SK-N-SH treated with all-trans-retinoic acid at 6 μM for 48 hours (cell line): ENCODE data around the gene COA8.

Experiments
- ATAC-seq: fragments of 200-7000 bp; cut with Tn5 transposase; 3 replicates; pipeline ENCODE4 v1.9.1; 2020; ENCODE audit warnings: mild to moderate bottlenecking, moderate library complexity
- BACH2 ChIP-seq: fragments of 250-450 bp; sonication (Bioruptor Pico); IDR thresholded peaks from 2 replicates; pipeline ENCODE4 v1.9.0; 2021; ENCODE audit warnings: mild to moderate bottlenecking, borderline replicate concordance
- ESRRG ChIP-seq: fragments of 250-450 bp; sonication (Bioruptor Pico); IDR thresholded peaks from 2 replicates; pipeline ENCODE4 v1.6.1; 2021; ENCODE audit warnings: mild to moderate bottlenecking
- GLIS3 ChIP-seq: fragments of 250-450 bp; sonication (Bioruptor Pico); IDR thresholded peaks from 2 replicates; pipeline ENCODE4 v1.5.0; 2020; ENCODE audit warnings: mild to moderate bottlenecking, moderate library complexity
- ISL1 ChIP-seq: fragments of 250-450 bp; sonication (Bioruptor Pico); IDR thresholded peaks from 2 replicates; pipeline ENCODE4 v2.1.2; 2022; ENCODE audit warnings: mild to moderate bottlenecking, moderate library complexity
- OSR1 ChIP-seq: fragments of 250-450 bp; sonication (Bioruptor Pico); IDR thresholded peaks from 2 replicates; pipeline ENCODE4 v1.8.0; 2022; ENCODE audit warnings: moderate library complexity, mild to moderate bottlenecking, inconsistent platforms
- PATZ1 ChIP-seq: fragments of 250-450 bp; sonication (Bioruptor Pico); IDR thresholded peaks from 2 replicates; pipeline ENCODE4 v1.8.0; 2020; ENCODE audit warnings: mild to moderate bottlenecking, moderate library complexity, borderline replicate concordance
- POU6F1 ChIP-seq: fragments of 250-450 bp; sonication (Bioruptor Pico); IDR thresholded peaks from 2 replicates; pipeline ENCODE4 v1.8.0; 2021; ENCODE audit warnings: low read depth, mild to moderate bottlenecking, moderate library complexity, borderline replicate concordance
- PPARA ChIP-seq: fragments of 250-450 bp; sonication (Bioruptor Pico); IDR thresholded peaks from 2 replicates; pipeline ENCODE4 v1.5.0; 2020; ENCODE audit warnings: mild to moderate bottlenecking, borderline replicate concordance
- RARB ChIP-seq: fragments of 250-450 bp; sonication (Bioruptor Pico); IDR thresholded peaks from 2 replicates; pipeline ENCODE4 v1.8.0; 2021; ENCODE audit warnings: mild to moderate bottlenecking, moderate library complexity
- SNAI2 ChIP-seq: fragments of 250-450 bp; sonication (Bioruptor Pico); IDR thresholded peaks from 2 replicates; pipeline ENCODE4 v1.5.0; 2020; ENCODE audit warnings: mild to moderate bottlenecking, moderate library complexity
- TCF4 ChIP-seq: fragments of 250-450 bp; sonication (Bioruptor Pico); IDR thresholded peaks from 2 replicates; pipeline ENCODE4 v1.8.0; 2021; ENCODE audit warnings: mild to moderate bottlenecking, moderate library complexity, borderline replicate concordance
- TOX ChIP-seq: fragments of 250-450 bp; sonication (Bioruptor Pico); IDR thresholded peaks from 2 replicates; pipeline ENCODE4 v1.8.0; 2021; ENCODE audit warnings: mild to moderate bottlenecking, moderate library complexity, borderline replicate concordance
- TSHZ2 ChIP-seq: fragments of 250-450 bp; sonication (Bioruptor Pico); IDR thresholded peaks from 2 replicates; pipeline ENCODE4 v1.5.0; 2020; ENCODE audit warnings: mild to moderate bottlenecking, moderate library complexity
- ZC3H10 ChIP-seq: fragments of 250-450 bp; sonication (Bioruptor Pico); IDR thresholded peaks from 2 replicates; pipeline ENCODE4 v1.5.1; 2021; ENCODE audit warnings: mild to moderate bottlenecking, moderate library complexity
- ZFP3 ChIP-seq: fragments of 250-450 bp; sonication (Bioruptor Pico); IDR thresholded peaks from 2 replicates; pipeline ENCODE4 v1.5.0; 2020; ENCODE audit warnings: mild to moderate bottlenecking, moderate library complexity
- ZFP30 ChIP-seq: fragments of 450-650 bp; formaldehyde crosslinking; IDR thresholded peaks from 2 replicates; pipeline ENCODE4 v1.5.0; 2022; ENCODE audit warnings: mild to moderate bottlenecking, moderate library complexity
- ZNF565 ChIP-seq: fragments of 450-650 bp; formaldehyde crosslinking; conservative IDR thresholded peaks from 2 replicates; pipeline ENCODE4 v1.5.0; 2020; ENCODE audit warnings: low read depth, mild to moderate bottlenecking, moderate library complexity
- ZNF8 ChIP-seq: fragments of 450-650 bp; formaldehyde crosslinking; IDR thresholded peaks from 2 replicates; pipeline ENCODE4 v1.5.0; 2020; ENCODE audit warnings: mild to moderate bottlenecking, moderate library complexity
- TF ChIP-seq, protein P1 (sequence below): fragments of 250-450 bp; sonication (Bioruptor Pico); IDR thresholded peaks from 2 replicates; pipeline ENCODE4 v1.5.1; 2020; ENCODE audit warnings: low read depth, mild to moderate bottlenecking, moderate library complexity
- TF ChIP-seq, protein P2 (sequence below): fragments of 250-450 bp; sonication (Bioruptor Pico); IDR thresholded peaks from 2 replicates; pipeline ENCODE4 v1.5.1; 2021; ENCODE audit warnings: mild to moderate bottlenecking, moderate library complexity

COA8 gene

DNA sequence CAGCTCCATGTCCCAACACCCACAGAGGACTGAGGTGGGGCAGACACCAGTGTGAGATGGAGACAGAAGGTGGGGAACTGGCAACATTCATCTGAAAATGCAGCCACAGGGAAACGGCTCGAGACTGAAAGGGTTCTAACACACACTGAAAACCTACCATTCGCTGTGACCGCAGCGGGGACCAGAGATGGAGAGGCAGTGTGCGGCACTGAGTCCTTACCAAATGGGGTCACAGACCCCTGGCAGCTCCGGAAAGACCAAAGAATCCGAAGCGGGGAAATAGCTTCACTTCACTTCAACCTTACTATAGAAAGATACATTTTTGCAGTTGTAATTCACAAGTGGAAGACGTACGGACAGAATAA, 9.9 kb upstream of the COA8 start:
- TF ChIP-seq ISL1 (no peak), ZFP3 (no peak), OSR1 (CRISPR knock-in tag) (no peak), ZNF565 (no peak), RARB (CRISPR knock-in tag) (no peak), PPARA (CRISPR knock-in tag) (no peak), ZNF8 (CRISPR knock-in tag) (no peak), BACH2 (CRISPR knock-in tag) (no peak), ZC3H10 (CRISPR knock-in tag) (no peak), ESRRG (CRISPR knock-in tag) (no peak)
- TF ChIP-seq, protein P1, sequence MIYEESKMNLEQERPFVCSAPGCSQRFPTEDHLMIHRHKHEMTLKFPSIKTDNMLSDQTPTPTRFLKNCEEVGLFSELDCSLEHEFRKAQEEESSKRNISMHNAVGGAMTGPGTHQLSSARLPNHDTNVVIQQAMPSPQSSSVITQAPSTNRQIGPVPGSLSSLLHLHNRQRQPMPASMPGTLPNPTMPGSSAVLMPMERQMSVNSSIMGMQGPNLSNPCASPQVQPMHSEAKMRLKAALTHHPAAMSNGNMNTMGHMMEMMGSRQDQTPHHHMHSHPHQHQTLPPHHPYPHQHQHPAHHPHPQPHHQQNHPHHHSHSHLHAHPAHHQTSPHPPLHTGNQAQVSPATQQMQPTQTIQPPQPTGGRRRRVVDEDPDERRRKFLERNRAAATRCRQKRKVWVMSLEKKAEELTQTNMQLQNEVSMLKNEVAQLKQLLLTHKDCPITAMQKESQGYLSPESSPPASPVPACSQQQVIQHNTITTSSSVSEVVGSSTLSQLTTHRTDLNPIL (CRISPR knock-in tag), result no peak
- no peak for ATAC-seq

- no peak for ATAC-seq
- TF ChIP-seq, protein P2, sequence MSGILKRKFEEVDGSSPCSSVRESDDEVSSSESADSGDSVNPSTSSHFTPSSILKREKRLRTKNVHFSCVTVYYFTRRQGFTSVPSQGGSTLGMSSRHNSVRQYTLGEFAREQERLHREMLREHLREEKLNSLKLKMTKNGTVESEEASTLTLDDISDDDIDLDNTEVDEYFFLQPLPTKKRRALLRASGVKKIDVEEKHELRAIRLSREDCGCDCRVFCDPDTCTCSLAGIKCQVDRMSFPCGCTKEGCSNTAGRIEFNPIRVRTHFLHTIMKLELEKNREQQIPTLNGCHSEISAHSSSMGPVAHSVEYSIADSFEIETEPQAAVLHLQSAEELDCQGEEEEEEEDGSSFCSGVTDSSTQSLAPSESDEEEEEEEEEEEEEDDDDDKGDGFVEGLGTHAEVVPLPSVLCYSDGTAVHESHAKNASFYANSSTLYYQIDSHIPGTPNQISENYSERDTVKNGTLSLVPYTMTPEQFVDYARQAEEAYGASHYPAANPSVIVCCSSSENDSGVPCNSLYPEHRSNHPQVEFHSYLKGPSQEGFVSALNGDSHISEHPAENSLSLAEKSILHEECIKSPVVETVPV (CRISPR knock-in tag), result no peak
- TF ChIP-seq ZNF565 (no peak), PATZ1 (CRISPR knock-in tag) (no peak), TOX (CRISPR knock-in tag) (no peak), POU6F1 (CRISPR knock-in tag) (no peak), GLIS3 (CRISPR knock-in tag) (no peak), PPARA (CRISPR knock-in tag) (no peak), SNAI2 (no peak), RARB (CRISPR knock-in tag) (no peak)
Measured at GRCh38 chr14:103555559-103556337, 7.0 kb upstream of the COA8 start.

- ATAC-seq, result no peak
- TF ChIP-seq TSHZ2 (CRISPR knock-in tag), result no peak
- no peak for TF ChIP-seq ZFP3
- TF ChIP-seq, protein P1 (CRISPR knock-in tag), result no peak
- no peak for TF ChIP-seq ZFP30 (CRISPR knock-in tag)
- no peak for TF ChIP-seq TCF4 (CRISPR knock-in tag)
- TF ChIP-seq, all 23 proteins: peak for 0
Measured at GRCh38 chr14:103556946-103557758, 5.6 kb upstream of the COA8 start.
